Measurements from ENCODE around the gene CHDH.
A peak's percentile ranks its signal among the peaks of the same experiment; 100 is the strongest.

CHDH gene

DNA sequence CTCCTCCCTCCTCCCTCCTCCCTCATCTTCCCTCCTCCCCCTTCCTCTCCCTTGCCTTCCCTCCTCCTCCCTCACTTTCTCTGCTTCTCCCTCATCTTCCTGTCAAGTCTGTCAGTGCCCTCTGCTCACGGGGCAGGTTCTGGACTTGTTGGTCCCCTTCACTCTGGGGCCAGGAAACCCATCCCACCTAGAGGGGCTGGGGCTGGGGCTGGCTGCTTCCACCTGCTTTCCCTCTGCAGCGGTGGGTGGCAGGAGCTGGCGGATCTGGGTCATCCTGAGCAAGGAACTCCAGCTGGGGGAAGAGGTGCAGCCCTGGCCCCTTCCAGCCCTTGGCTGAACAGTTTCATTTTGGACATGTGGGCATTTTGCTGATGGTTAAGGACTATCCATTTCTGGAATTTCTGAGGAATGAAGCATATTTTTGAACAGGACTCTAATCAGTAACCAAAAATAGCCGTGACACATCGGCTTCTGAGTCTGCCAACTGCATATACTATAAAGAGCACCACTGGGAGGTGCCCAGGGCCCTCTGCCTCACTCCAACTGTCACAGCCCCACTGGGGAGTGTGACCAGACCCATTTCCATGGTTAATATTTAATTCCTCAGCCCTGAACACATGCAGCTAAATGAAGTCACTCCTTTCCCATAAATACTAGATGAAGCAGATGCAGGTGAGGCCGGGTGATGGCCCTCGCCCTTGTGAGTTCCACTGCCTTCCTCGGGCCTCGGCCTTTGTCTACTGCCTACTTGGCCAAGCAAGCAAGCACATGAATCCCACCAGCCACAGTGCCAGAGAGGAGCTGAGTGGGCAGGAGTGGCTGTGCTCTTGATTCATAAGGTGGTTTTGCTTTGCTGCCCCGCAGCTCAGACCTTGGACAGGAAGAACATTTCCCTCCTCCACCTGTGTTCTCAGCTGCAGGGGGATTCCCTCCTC lies 39.8 kb downstream of the CHDH start:
- no peak for DNase-seq

DNA sequence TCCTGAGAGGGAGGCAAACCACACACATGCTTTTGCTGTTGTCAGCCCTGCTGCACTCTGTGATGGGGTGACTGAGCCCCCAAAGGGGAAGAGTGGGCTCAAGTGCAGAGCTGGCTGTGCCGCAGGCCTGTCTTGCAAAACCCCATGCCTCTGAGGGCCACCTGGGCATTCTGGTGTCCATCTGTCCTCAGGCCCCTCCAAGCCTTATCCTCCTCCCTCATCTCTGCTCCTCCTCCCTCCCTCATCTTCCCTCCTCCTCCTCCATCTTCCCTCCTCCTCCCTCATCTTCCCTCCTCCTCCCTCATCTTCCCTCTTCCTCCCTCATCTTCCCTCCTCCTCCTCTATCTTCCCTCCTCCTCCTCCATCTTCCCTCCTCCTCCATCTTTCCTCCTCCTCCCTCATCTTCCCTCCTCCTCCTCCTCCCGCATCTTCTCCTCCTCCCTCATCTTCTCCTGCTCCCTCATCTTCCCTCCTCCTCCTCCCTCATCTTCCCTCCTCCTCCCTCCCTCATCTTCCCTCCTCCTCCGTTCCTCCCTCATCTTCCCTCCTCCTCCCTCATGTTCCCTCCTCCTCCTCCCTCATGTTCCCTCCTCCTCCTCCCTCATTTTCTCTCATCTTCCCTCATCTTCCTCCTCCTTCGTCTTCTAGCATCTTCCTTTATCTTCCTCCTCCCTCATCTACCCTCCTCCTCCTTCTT lies 40.6 kb downstream of the CHDH start:
- DNase-seq = no peak

GRCh38 chr3:53804697-53805462 lies 41.3 kb downstream of the CHDH start:
- no peak for DNase-seq

DNA sequence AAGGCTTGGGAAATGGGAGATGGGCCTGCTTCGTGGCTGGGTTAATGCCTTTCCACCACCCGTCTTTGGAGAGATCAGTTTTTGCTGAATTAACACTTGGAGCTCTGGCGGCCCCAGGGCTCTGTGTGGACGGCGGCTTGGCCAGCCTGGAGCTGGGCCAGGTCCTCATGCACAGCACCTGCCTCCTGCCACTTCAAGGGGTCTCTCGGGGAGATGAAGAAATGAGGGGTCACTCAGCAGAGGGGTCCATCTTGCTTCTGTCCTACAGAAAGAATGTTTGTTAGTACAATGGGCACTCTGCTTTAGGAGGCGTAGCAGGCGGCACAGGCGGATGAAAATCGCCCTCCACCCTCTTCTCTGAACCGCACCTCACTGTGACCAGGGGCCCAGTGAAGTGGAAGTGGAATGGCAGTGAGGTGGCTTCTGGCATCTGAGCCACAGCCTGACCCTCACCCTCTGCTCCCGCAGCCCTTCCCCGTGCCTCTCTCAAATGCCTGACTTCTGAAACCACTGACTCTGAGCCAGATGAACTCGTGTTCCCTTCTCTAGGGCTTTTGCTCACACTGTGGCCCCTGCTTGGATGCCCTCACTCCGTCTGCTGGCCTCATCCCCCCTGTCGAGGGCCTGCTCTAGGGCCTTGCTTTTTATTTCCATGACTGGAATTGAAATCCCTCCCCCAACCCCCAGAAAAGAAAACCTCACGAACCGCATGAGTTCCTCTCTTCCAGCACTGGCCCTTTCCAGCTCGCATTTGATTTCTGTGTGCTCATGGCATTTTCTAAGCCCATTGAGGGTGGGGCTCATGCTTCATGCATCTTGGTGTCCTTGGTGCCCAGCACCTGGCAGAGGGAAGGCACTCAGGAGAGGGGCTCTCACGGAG lies 42.2 kb downstream of the CHDH start:
- DNase-seq = peak; percentile 4

GRCh38 chr3:53803124-53803815 lies 42.9 kb downstream of the CHDH start:
- peak; percentile 4 for DNase-seq

DNA sequence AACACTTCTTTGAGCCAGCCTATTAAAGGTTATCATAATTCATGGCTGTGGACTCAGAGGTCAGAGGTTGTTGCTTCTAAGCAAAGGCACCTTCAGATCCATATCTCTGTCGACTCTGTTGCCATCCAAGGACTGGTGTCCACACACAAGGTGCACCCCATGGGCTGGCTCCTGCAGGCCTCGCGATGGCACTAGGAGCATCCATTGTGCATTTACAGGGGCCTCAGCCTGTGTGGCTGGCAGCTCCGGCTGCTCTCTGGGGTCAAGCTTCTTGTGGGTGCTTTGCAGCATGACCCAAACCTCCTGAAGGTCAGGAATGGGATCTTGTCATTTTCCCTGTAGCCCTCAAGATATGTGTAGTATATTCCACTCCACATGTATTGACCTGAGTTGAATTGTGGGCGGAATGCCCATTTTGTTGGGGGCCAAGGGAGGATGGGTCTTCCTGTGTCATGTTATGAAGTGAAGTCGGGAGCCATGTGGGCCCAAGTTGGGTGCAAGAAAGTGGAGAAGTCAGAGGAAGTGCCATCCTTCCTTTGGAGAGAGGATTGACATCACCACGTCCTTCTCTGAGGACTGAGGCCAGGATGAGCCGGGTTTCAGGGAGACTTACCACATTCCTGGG lies 43.9 kb downstream of the CHDH start:
- no peak for DNase-seq

GRCh38 chr3:53801319-53801718 lies 44.9 kb downstream of the CHDH start:
- DNase-seq = no peak

DNA sequence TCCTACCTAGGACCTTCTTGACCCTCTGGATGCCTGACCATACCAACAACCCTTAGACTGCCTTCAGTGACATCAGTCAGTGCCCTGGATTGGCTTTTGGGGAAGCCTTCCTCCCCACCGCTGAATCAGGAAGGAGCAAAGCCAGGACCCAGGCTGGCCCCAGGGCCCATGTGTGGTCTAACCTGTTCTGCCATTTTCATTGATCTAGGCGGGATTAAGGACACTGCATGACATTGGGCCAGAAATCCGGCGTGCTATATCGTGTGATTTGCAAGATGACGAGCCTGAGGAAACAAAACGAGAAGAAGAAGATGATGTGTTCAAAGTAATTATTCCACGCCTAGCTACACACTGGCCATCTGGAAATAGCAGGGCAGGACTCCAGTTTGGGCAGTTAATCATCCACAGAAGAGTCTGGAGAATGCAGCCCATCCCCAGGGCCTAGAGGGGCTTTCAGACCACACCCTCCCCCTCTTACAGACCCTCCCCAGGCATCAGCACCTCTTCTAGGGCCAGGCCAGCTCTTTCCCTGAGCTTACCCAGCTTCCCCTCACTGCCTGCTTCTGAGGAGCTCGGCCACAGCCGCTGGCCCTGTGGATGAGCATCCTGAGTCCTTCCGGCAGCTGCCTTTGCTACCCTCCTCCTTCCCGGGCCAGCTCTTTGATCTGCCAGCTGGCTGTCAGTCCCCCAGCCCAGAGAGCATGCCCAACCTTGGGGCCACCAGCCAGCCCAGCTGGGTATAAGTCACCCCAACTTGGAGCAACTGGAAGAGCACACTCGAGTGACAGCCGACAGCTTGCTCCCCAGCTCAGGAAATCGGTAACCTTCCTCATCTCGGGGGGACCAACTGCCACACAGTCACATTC lies 45.9 kb downstream of the CHDH start:
- DNase-seq = no peak

GRCh38 chr3:53799338-53799865 lies 46.8 kb downstream of the CHDH start:
- DNase-seq = no peak

- DNase-seq = no peak
These were observed 48.1 kb downstream of the CHDH start for GRCh38 chr3:53798144-53798543.

DNA sequence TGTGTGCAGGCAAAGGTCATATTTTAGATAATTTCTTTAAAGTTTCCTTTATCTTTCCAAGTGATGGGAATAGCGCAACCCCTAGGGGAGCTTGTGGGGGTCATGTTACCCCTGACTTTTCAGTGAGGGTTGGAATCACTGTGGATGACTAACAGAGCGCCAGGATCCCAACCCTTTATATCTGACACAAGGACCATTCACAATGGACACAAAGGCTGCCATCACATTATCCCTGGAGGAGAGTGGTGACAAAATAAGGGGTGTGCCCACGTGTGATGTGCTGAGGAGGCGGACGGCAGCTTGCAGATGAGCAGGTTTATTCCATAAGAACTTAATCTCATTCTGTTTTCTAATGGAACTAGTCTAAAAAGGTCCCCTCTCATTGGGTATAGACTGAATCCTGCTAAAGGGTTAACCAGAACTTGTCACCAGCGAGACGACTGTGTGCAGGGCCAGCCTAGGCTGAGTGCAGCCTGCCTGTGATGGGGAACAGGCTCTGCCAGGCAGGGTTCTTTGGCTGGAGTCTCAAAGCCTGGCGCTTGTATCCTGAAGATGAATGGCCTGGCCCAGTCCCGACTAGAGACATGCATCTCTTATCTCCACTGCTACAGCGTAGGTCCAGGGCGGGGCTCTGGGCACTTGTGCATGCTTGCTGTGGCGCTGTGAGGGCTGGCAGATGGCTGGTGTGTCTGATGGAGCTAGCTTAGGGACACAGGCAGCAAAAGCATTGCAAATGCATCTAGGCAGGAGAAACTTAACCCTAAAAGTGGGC lies 50.2 kb downstream of the CHDH start:
- DNase-seq = no peak

DNA sequence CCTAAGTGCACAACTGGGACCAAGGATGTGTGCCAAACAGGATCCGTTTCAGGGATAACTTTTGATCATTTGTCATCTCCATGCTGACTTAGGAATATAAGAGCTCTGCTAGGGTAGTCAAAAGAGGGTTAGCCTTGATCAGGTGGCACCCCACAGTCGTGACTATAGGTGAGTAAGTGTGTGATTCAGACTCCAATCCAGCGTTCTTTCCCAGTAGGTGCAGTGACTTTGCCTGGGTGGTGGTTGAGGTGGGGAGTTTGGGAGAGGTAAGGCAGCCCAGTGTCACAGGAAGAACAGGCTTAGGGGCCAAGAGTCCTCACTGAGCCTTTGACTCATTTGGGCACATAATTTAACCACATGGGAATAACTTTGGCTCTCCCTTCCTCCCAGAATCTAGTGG lies 51.0 kb downstream of the CHDH start:
- DNase-seq = no peak

DNA sequence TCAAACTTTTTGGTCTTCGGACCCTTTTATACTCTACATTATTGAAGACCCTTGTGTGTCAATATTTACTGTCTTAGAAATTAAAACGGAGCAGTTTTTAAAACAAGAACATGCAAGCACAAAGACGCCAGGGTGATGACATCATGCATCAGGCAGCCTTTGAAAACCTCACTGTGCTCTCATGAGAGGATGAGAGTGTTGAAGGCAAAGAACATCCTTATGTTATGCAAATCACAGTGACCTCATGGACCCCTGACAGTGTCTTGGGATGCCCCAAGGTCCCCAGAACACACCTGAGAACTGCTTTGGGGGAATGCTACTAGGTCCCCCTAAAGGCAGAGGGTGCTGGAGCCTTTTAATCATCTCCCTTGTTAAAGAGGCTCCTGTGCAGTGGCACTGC lies 51.6 kb downstream of the CHDH start:
- DNase-seq = no peak

GRCh38 chr3:53792866-53793265 lies 53.4 kb downstream of the CHDH start:
- DNase-seq = no peak

GRCh38 chr3:53791317-53791716 lies 54.9 kb downstream of the CHDH start:
- no peak for DNase-seq

- no peak for DNase-seq
These were observed 55.7 kb downstream of the CHDH start for GRCh38 chr3:53790470-53790869.

GRCh38 chr3:53789459-53789858 lies 56.8 kb downstream of the CHDH start:
- no peak for DNase-seq

- no peak for DNase-seq
These were observed 58.2 kb downstream of the CHDH start for GRCh38 chr3:53788038-53788437.

- no peak for DNase-seq
These were observed 59.2 kb downstream of the CHDH start for GRCh38 chr3:53787016-53787415.
